ENCODE measurements around the gene LDLRAD1.

The LDLRAD1 gene

GRCh38 chr1:54017979-54018378, at the start of gene LDLRAD1:
TSS of gene LDLRAD1 (minus strand) at chr1:54018186. CDS start at chr1:54018112, 74 bp downstream.
- in situ Hi-C loops (cut with HindIII; ENCODE audit: low sequenced_read_pairs) = no loop called here

DNA sequence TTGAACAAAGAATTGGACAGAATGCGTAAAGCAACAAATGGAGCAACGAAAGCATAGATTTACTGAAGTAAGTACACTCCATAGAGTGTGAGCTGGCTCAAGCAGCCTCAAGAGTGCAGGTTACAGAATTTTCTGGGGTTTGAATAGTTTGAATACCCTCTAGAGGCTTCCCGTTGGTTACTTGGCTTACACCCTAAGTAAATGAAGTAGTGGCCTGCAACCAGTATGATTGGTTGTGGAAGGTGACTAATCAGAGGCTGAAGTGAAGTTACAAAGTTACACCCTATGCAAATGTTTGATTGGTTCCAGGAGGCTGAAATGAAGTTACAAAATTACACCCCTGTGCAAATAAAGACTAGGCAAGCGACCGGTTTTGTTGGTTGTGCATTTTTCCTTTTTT, 46.3 kb upstream of the LDLRAD1 start:
- in situ Hi-C loops (cut with HindIII; ENCODE audit: low sequenced_read_pairs) = no loop called here
- no peak for DNase-seq (ENCODE audit: low read depth, low spot score)
- H3K4me3 ChIP-seq (ENCODE audit: low read depth, low read length) = no peak overlapping the region
- TF ChIP-seq, protein P1, sequence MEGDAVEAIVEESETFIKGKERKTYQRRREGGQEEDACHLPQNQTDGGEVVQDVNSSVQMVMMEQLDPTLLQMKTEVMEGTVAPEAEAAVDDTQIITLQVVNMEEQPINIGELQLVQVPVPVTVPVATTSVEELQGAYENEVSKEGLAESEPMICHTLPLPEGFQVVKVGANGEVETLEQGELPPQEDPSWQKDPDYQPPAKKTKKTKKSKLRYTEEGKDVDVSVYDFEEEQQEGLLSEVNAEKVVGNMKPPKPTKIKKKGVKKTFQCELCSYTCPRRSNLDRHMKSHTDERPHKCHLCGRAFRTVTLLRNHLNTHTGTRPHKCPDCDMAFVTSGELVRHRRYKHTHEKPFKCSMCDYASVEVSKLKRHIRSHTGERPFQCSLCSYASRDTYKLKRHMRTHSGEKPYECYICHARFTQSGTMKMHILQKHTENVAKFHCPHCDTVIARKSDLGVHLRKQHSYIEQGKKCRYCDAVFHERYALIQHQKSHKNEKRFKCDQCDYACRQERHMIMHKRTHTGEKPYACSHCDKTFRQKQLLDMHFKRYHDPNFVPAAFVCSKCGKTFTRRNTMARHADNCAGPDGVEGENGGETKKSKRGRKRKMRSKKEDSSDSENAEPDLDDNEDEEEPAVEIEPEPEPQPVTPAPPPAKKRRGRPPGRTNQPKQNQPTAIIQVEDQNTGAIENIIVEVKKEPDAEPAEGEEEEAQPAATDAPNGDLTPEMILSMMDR (IDR thresholded peaks at IDR 0.05; ENCODE audit: low read depth, low read length) = no peak

More at GRCh38 chr1:54017979-54018378, at the start of gene LDLRAD1:
- H3K4me3 ChIP-seq (ENCODE audit: low read depth, low read length) = no peak within 1 kb of the TSS
- TF ChIP-seq, protein P1 (IDR thresholded peaks at IDR 0.05; ENCODE audit: low read depth, low read length) = no peak
- DNase-seq (ENCODE audit: low read depth, low spot score) = no peak

- TF ChIP-seq, protein P1 (IDR thresholded peaks at IDR 0.05; ENCODE audit: low read depth, low read length) = no peak
- peak overlapping the region; percentile 93 for H3K4me3 ChIP-seq (ENCODE audit: low read depth, low read length)
- DNase-seq (ENCODE audit: low read depth, low spot score) = no peak
- in situ Hi-C loops (cut with HindIII; ENCODE audit: low sequenced_read_pairs) = no loop called here
Measured at GRCh38 chr1:54054438-54054749, 36.4 kb upstream of the LDLRAD1 start.

- in situ Hi-C loops (cut with HindIII; ENCODE audit: low sequenced_read_pairs) = no loop called here
- DNase-seq (ENCODE audit: low read depth, low spot score) = peak; percentile 20
- peak overlapping the region; percentile 93 for H3K4me3 ChIP-seq (ENCODE audit: low read depth, low read length)
- TF ChIP-seq, protein P1 (IDR thresholded peaks at IDR 0.05; ENCODE audit: low read depth, low read length) = no peak
Measured at GRCh38 chr1:54053745-54054437, 35.9 kb upstream of the LDLRAD1 start.

- DNase-seq (ENCODE audit: low read depth, low spot score) = peak; percentile 99
- TF ChIP-seq, protein P1 (IDR thresholded peaks at IDR 0.05; ENCODE audit: low read depth, low read length) = no peak
- in situ Hi-C loops (cut with HindIII; ENCODE audit: low sequenced_read_pairs) = no loop called here
- peak within 1 kb of the TSS; percentile 93 for H3K4me3 ChIP-seq (ENCODE audit: low read depth, low read length)
Measured at GRCh38 chr1:54052934-54053744, 35.2 kb upstream of the LDLRAD1 start, which contains the start of the genes TCEANC2 and TMEM59. TSS of gene TCEANC2 (plus strand) at chr1:54053608. CDS start at chr1:54054423, 815 bp downstream. TSS of gene TMEM59 (minus strand) at chr1:54053204. CDS start at chr1:54053188, 16 bp downstream.

- TF ChIP-seq, protein P1 (IDR thresholded peaks at IDR 0.05; ENCODE audit: low read depth, low read length) = no peak
- in situ Hi-C loops (cut with HindIII; ENCODE audit: low sequenced_read_pairs) = no loop called here
- peak; percentile 59 for DNase-seq (ENCODE audit: low read depth, low spot score)
- peak overlapping the region; percentile 93 for H3K4me3 ChIP-seq (ENCODE audit: low read depth, low read length)
Measured at GRCh38 chr1:54052431-54052933, 34.5 kb upstream of the LDLRAD1 start.

Data from astrocyte of the spinal cord (primary cell).